ENCODE results near the gene FUS. TPM values are rescaled to one million over a fixed set of nuclear protein-coding genes. Genes with fewer than 3 reads are reported as not detected.

Gene FUS
- total RNA-seq, 2 experiments from 2014 or later = 486 to 533 TPM

GRCh38 chr16:31190818-31191444 lies 11.0 kb downstream of the FUS start:
- ATAC-seq = no peak
- TF ChIP-seq CTCF (IDR thresholded peaks at IDR 0.05) = no peak
- Mint-ChIP-seq H3K4me3 (no peak overlapping the region), H3K27me3 (no peaks in the 10 kb centered on the region), H3K4me1 (ENCODE audit: low read depth) (peaks cover 77% of the 10 kb centered on the region), H3K9me3 (no peaks in the 10 kb centered on the region), H3K27ac (peak overlapping the region; percentile 66), H3K36me3 (ENCODE audit: low read depth) (peaks cover 91% of the 10 kb centered on the region)
- intact Hi-C loops (cut with micrococcal nuclease) = no loop called here
- ChIA-PET CTCF (interaction anchor here (0.8 kb wide), 1 partner anchor 99 kb away, joined by 3 read pairs; no protein-coding TSS in a partner anchor), POLR2A (interaction anchor here (1.0 to 17.2 kb wide), 8 partner anchors 9 to 687 kb away, joined by 3 to 482 read pairs (median 4); partner anchors contain the start of genes FUS, PYCARD, PYDC1 and ZNF843)
- no peak for DNase-seq

- POLR2A ChIA-PET = interaction anchor here (0.6 to 17.2 kb wide), 10 partner anchors 10 to 266 kb away, joined by 3 to 482 read pairs (median 5); partner anchors contain the start of genes ARMC5, FUS and PYCARD
- no peaks in the 10 kb centered on the region for H3K27me3 Mint-ChIP-seq
- peaks cover 72% of the 10 kb centered on the region for H3K4me1 Mint-ChIP-seq (ENCODE audit: low read depth)
- peak overlapping the region; percentile 31 for H3K4me3 Mint-ChIP-seq
- no peak for TF ChIP-seq CTCF (IDR thresholded peaks at IDR 0.05)
- peak overlapping the region; percentile 76 for H3K27ac Mint-ChIP-seq
- peaks cover 90% of the 10 kb centered on the region for H3K36me3 Mint-ChIP-seq (ENCODE audit: low read depth)
- no peak for ATAC-seq
- CTCF ChIA-PET = interaction anchor here (0.7 kb wide), 1 partner anchor 43 kb away, joined by 3 read pairs; no protein-coding TSS in a partner anchor
- intact Hi-C loops (cut with micrococcal nuclease) = no loop called here
- no peaks in the 10 kb centered on the region for H3K9me3 Mint-ChIP-seq
- no peak for DNase-seq
Observed at GRCh38 chr16:31191697-31192428, 11.9 kb downstream of the FUS start.

- no peaks in the 10 kb centered on the region for H3K9me3 Mint-ChIP-seq
- H3K27ac Mint-ChIP-seq = peak overlapping the region; percentile 67
- ChIA-PET CTCF (interaction anchor here (0.7 kb wide), 1 partner anchor 42 kb away, joined by 3 read pairs; no protein-coding TSS in a partner anchor), POLR2A (interaction anchor here (0.6 to 17.2 kb wide), 17 partner anchors 8 to 681 kb away, joined by 3 to 482 read pairs (median 4); partner anchors contain the start of genes ARMC5, FUS, ITGAX and PYCARD)
- H3K4me1 Mint-ChIP-seq (ENCODE audit: low read depth) = peaks cover 64% of the 10 kb centered on the region
- ATAC-seq (no peak), DNase-seq (no peak)
- no peak for TF ChIP-seq CTCF (IDR thresholded peaks at IDR 0.05)
- H3K36me3 Mint-ChIP-seq (ENCODE audit: low read depth) = peaks cover 81% of the 10 kb centered on the region
- intact Hi-C loops (cut with micrococcal nuclease) = no loop called here
- H3K27me3 Mint-ChIP-seq = no peaks in the 10 kb centered on the region
- no peak overlapping the region for H3K4me3 Mint-ChIP-seq
Observed at GRCh38 chr16:31192856-31193642, 13.1 kb downstream of the FUS start.

- POLR2A ChIA-PET = interaction anchor here (0.6 to 17.2 kb wide), 16 partner anchors 8 to 680 kb away, joined by 3 to 482 read pairs (median 3); partner anchors contain the start of genes FUS, ITGAX, PYCARD and PYDC1
- no peak for TF ChIP-seq CTCF (IDR thresholded peaks at IDR 0.05)
- Mint-ChIP-seq H3K9me3 (no peaks in the 10 kb centered on the region), H3K27me3 (no peaks in the 10 kb centered on the region), H3K4me3 (no peak overlapping the region), H3K36me3 (ENCODE audit: low read depth) (peaks cover 73% of the 10 kb centered on the region), H3K4me1 (ENCODE audit: low read depth) (peaks cover 63% of the 10 kb centered on the region), H3K27ac (peak overlapping the region; percentile 52)
- CTCF ChIA-PET = no interaction called here
- no peak for DNase-seq
- no peak for ATAC-seq
- intact Hi-C loops (cut with micrococcal nuclease) = no loop called here
Observed at GRCh38 chr16:31193874-31194273, 13.9 kb downstream of the FUS start.
